K562 (cell line): ENCODE data around the gene TRIM31. TPM values are rescaled to one million over a fixed set of nuclear protein-coding genes. Genes with fewer than 3 reads are reported as not detected.
A peak's percentile ranks its signal among the peaks of the same experiment; 100 is the strongest.

Source experiments
- ATF2 ChIP-seq: sonication (generic); formaldehyde crosslinking; IDR thresholded peaks from 2 replicates; pipeline ENCODE4 v1.8.1; 2022; ENCODE audit warnings: missing genetic modification reagents
- CBX3 ChIP-seq, 2 experiments: IDR thresholded peaks; 1 replicate in 1 of 2; 2 replicates in 1 of 2; pipeline ENCODE4 v1.6.1; 2012; ENCODE audit warnings: inconsistent platforms in 2 of 2, low read length in 2 of 2, borderline replicate concordance in 1 of 2, control low read depth in 1 of 2
- CHD2 ChIP-seq: IDR thresholded peaks from 2 replicates; pipeline ENCODE4 v1.6.1; 2011; ENCODE audit warnings: low read depth, low read length
- CXXC5 ChIP-seq: fragments of 250-450 bp; sonication (Bioruptor Pico); IDR thresholded peaks from 2 replicates; pipeline ENCODE4 v1.8.0; 2022; ENCODE audit warnings: inconsistent platforms, mild to moderate bottlenecking, moderate library complexity
- DDX20 ChIP-seq: fragments of 450-650 bp; IDR thresholded peaks from 2 replicates; pipeline ENCODE4 v1.6.1; 2016; ENCODE audit warnings: missing genetic modification characterization, low read depth, mild to moderate bottlenecking, missing compliant biosample characterization, moderate library complexity
- EHMT2 ChIP-seq: fragments of 450-650 bp; IDR thresholded peaks from 2 replicates; pipeline ENCODE4 v1.6.1; 2018; ENCODE audit warnings: antibody characterized with exemption
- ETV5 ChIP-seq: sonication (generic); formaldehyde crosslinking; IDR thresholded peaks from 2 replicates; pipeline ENCODE4 v1.4.0; 2020; ENCODE audit warnings: low read depth, mild to moderate bottlenecking, missing genetic modification reagents
- HDGF ChIP-seq: fragments of 450-650 bp; IDR thresholded peaks from 2 replicates; pipeline ENCODE4 v1.6.1; 2016
- HEY1 ChIP-seq: fragments of 250-450 bp; sonication (Bioruptor Pico); IDR thresholded peaks from 2 replicates; pipeline ENCODE4 v1.5.0; 2020; ENCODE audit warnings: mild to moderate bottlenecking, moderate library complexity, borderline replicate concordance
- HNRNPUL1 ChIP-seq: fragments of 200-400 bp; formaldehyde crosslinking; IDR thresholded peaks from 2 replicates; pipeline ENCODE4 v1.6.1; 2017; ENCODE audit warnings: low read length
- KDM2B ChIP-seq: fragments of 250-450 bp; sonication (Bioruptor Pico); IDR thresholded peaks from 2 replicates; pipeline ENCODE4 v1.8.0; 2021; ENCODE audit warnings: mild to moderate bottlenecking, moderate library complexity
- KLF6 ChIP-seq: fragments of 250-450 bp; sonication (Bioruptor Pico); IDR thresholded peaks from 2 replicates; pipeline ENCODE4 v1.4.0; 2020; ENCODE audit warnings: mild to moderate bottlenecking, moderate library complexity, borderline replicate concordance
- MTF1 ChIP-seq: fragments of 250-450 bp; sonication (Bioruptor Pico); IDR thresholded peaks from 2 replicates; pipeline ENCODE4 v1.9.0; 2021; ENCODE audit warnings: moderate library complexity, mild to moderate bottlenecking, inconsistent platforms, borderline replicate concordance
- MYBL2 ChIP-seq, 2 experiments: fragments of 450-650 bp in 1 of 2; sonication (generic) in 1 of 2; formaldehyde crosslinking in 1 of 2; IDR thresholded peaks; 2 replicates each; pipeline versions ENCODE4 v1.6.1 to v1.8.1; 2017 to 2022; ENCODE audit warnings: borderline replicate concordance in 1 of 2, inconsistent platforms in 1 of 2, low read depth in 1 of 2, mild to moderate bottlenecking in 1 of 2, missing genetic modification reagents in 1 of 2, moderate library complexity in 1 of 2
- NCOA1 ChIP-seq: fragments of 450-650 bp; IDR thresholded peaks from 2 replicates; pipeline ENCODE4 v1.6.1; 2016; ENCODE audit warnings: low read depth
- NFE2 ChIP-seq: IDR thresholded peaks from 2 replicates; pipeline ENCODE4 v1.6.1; 2014; ENCODE audit warnings: antibody characterized with exemption, low read depth
- RCOR1 ChIP-seq, 2 experiments: IDR thresholded peaks; 2 replicates each; pipeline ENCODE4 v1.6.1; 2012; ENCODE audit warnings: low read depth in 2 of 2, low read length in 2 of 2, borderline replicate concordance in 1 of 2, improper control_type of control experiment in 1 of 2
- SAP30 ChIP-seq: fragments of 200-600 bp; sonication (generic); IDR thresholded peaks from 2 replicates; pipeline ENCODE4 v1.6.1; 2012; ENCODE audit warnings: borderline replicate concordance, low read depth, mild to moderate bottlenecking, moderate library complexity, low read length, control low read depth, inconsistent platforms; ENCODE audit not compliant: insufficient read depth, poor library complexity, severe bottlenecking
- SFPQ ChIP-seq: fragments of 200-400 bp; formaldehyde crosslinking; IDR thresholded peaks from 2 replicates; pipeline ENCODE4 v1.6.1; 2017; ENCODE audit warnings: mild to moderate bottlenecking, low read depth, low read length, moderate library complexity
- TEAD1 ChIP-seq, 2 experiments: fragments of 450-650 bp in 1 of 2; sonication (generic) in 1 of 2; formaldehyde crosslinking; IDR thresholded peaks; 2 replicates each; pipeline versions ENCODE4 v1.4.0 to v1.8.0; 2020 to 2022; ENCODE audit warnings: mild to moderate bottlenecking in 2 of 2, missing genetic modification reagents in 1 of 2
- ZBTB12 ChIP-seq: fragments of 250-450 bp; sonication (Bioruptor Pico); IDR thresholded peaks from 2 replicates; pipeline ENCODE4 v1.4.0; 2020
- ZFP1 ChIP-seq: fragments of 450-650 bp; formaldehyde crosslinking; IDR thresholded peaks from 2 replicates; pipeline ENCODE4 v1.4.0; 2020; ENCODE audit warnings: mild to moderate bottlenecking, mixed read lengths
- ZNF133 ChIP-seq: fragments of 250-450 bp; sonication (Bioruptor Pico); IDR thresholded peaks from 2 replicates; pipeline ENCODE4 v1.4.0; 2020; ENCODE audit warnings: mild to moderate bottlenecking
- polyA plus RNA-seq, 8 experiments: library from polyadenylated mRNA; depleted of rRNA in 4 of 8; stranded (reverse) in 5 of 8; unstranded in 3 of 8; fragments of >200 nt; fragmentation: Nextera tagmentation in 2 of 8; fragmentation: Illumina TruSeq in 1 of 8; extraction: Ambion mirVana in 2 of 8; extraction: Trizol in 1 of 8; gene quantifications; 2 replicates each; pipeline versions ENCODE4 v1.2.1 to v1.2.3, GENCODE V29; 2011 to 2014; ENCODE audit warnings: inconsistent platforms in 1 of 8, missing spikeins in 1 of 8
- total RNA-seq, 7 experiments: library from RNA; depleted of rRNA in 6 of 7; stranded (reverse); fragments of >200 nt in 6 of 7; fragmentation: Illumina TruSeq in 2 of 7; extraction: Trizol in 2 of 7; gene quantifications; 2 replicates each; pipeline versions ENCODE4 v1.2.1 to v1.2.3, GENCODE V29; 2011 to 2021; ENCODE audit warnings: low replicate concordance in 1 of 7

Gene TRIM31
- total and polyA plus RNA-seq, 9 of the 15 experiments (the other 6 are each of a cell fraction or from before 2014, with no cell fraction given), result not detected

- TF ChIP-seq KLF6 (CRISPR knock-in tag), result no peak
- no peak for TF ChIP-seq ZFP1 (CRISPR knock-in tag)
- TF ChIP-seq HDGF, result no peak
- TF ChIP-seq MTF1 (CRISPR knock-in tag), result no peak
- TF ChIP-seq ZBTB12 (CRISPR knock-in tag), result peak; percentile 82
- TF ChIP-seq ZNF133 (CRISPR knock-in tag), result no peak
- peak in 1 of 2 experiments; percentile 29; a peak in 2 of 4 replicates for TF ChIP-seq TEAD1 (CRISPR knock-in tag; IDR thresholded peaks at IDR 0.05)
- peak; percentile 58 for TF ChIP-seq SAP30
- peak in 1 of 2 experiments; percentile 51; a peak in 1 of 3 replicates for TF ChIP-seq CBX3 (IDR thresholded peaks at IDR 0.05; ENCODE audit: borderline replicate concordance in 1 of 2, low read length in 2 of 2)
- TF ChIP-seq HNRNPUL1, result no peak
- peak; percentile 84 for TF ChIP-seq ETV5 (CRISPR knock-in tag)
- TF ChIP-seq NCOA1, result peak; percentile 98
- peak; percentile 40 to 59; a peak in 3 of 4 replicates for TF ChIP-seq RCOR1 (IDR thresholded peaks at IDR 0.05; ENCODE audit: borderline replicate concordance in 1 of 2, low read depth in 2 of 2, low read length in 2 of 2)
- TF ChIP-seq NFE2, result no peak; the same call in 1 of the 2 replicates
- no peak for TF ChIP-seq DDX20
- TF ChIP-seq KDM2B, result no peak
- no peak for TF ChIP-seq SFPQ
- no peak for TF ChIP-seq HEY1
- TF ChIP-seq CHD2, result no peak
- TF ChIP-seq CXXC5 (CRISPR knock-in tag), result peak; percentile 94
- TF ChIP-seq EHMT2, result no peak
- no peak for TF ChIP-seq ATF2 (CRISPR knock-in tag)
- TF ChIP-seq MYBL2 (IDR thresholded peaks at IDR 0.05; ENCODE audit: low read depth), result no peak
- no peak for TF ChIP-seq MYBL2 (CRISPR knock-in tag; IDR thresholded peaks at IDR 0.05; ENCODE audit: borderline replicate concordance)
These were observed 46.1 kb downstream of the TRIM31 start, which contains the start of gene PPP1R11 (continued) for GRCh38 chr6:30066577-30067459.
